CD4-positive, alpha-beta T cell (primary cell): ENCODE measurements around the gene DRAM1. TPM values are rescaled to one million over a fixed set of nuclear protein-coding genes. Genes with fewer than 3 reads are reported as not detected.
A peak's percentile ranks its signal among the peaks of the same experiment; 100 is the strongest.

Experiments used
- ATAC-seq: fragments of 200-7000 bp; cut with Tn5 transposase; one replicate; pipeline ENCODE4 v1.10.0; 2022; ENCODE audit warnings: mild to moderate bottlenecking; ENCODE audit not compliant: poor library complexity
- CTCF ChIA-PET: fragments of 350-600 bp; sonication (Branson Sonifier 250); formaldehyde crosslinking; loops from one replicate; lab custom pipeline; 2021; ENCODE audit warnings: antibody characterized with exemption, inconsistent platforms; lab: Charles Lee
- POLR2A ChIA-PET: fragments of 350-600 bp; sonication (Branson Sonifier 250); formaldehyde crosslinking; loops from one replicate; lab custom pipeline; 2021; ENCODE audit warnings: antibody characterized with exemption, inconsistent platforms; lab: Charles Lee
- DNase-seq, 14 experiments: peaks; one replicate each; pipeline ENCODE4 v3.0.0-alpha.2; 2013 to 2020; ENCODE audit warnings: mixed read lengths in 2 of 14
- H3K27ac ChIP-seq, 2 donors: one replicate each; pipeline versions ENCODE4 v1.5.1 to v1.7.0; 2013; ENCODE audit warnings: low read length in 2 of 2, low read depth in 1 of 2, mild to moderate bottlenecking in 1 of 2
- H3K27me3 ChIP-seq, 2 experiments: 1 replicate in 1 of 2; 2 replicates in 1 of 2; pipeline versions ENCODE4 v1.6.1 to v1.7.0; 2013; ENCODE audit warnings: low read length in 2 of 2, control low read depth in 1 of 2, mild to moderate bottlenecking in 1 of 2, moderate library complexity in 1 of 2; ENCODE audit not compliant: insufficient read depth in 2 of 2, control insufficient read depth in 1 of 2
- H3K36me3 ChIP-seq: one replicate; pipeline ENCODE4 v1.6.1; 2013; ENCODE audit warnings: low read length, control low read depth; ENCODE audit not compliant: insufficient read depth
- H3K4me1 ChIP-seq: one replicate; pipeline ENCODE4 v1.6.1; 2013; ENCODE audit warnings: low read length, control low read depth; ENCODE audit not compliant: insufficient read depth
- H3K4me3 ChIP-seq: one replicate; pipeline ENCODE4 v1.5.1; 2013; ENCODE audit warnings: mild to moderate bottlenecking, low read length, moderate library complexity
- H3K9me3 ChIP-seq, 2 experiments: 1 replicate in 1 of 2; 2 replicates in 1 of 2; pipeline versions ENCODE4 v1.6.1 to v1.7.0; 2013; ENCODE audit warnings: low read length in 2 of 2, mild to moderate bottlenecking in 2 of 2, control low read depth in 1 of 2, moderate library complexity in 1 of 2; ENCODE audit not compliant: control insufficient read depth in 1 of 2, insufficient read depth in 1 of 2
- H3K27ac Mint-ChIP-seq: one replicate; pipeline ENCODE4 v1.8.0; 2020; ENCODE audit warnings: mixed read lengths
- H3K27me3 Mint-ChIP-seq: one replicate; pipeline ENCODE4 v1.8.0; 2021; ENCODE audit warnings: mixed read lengths
- H3K36me3 Mint-ChIP-seq: one replicate; pipeline ENCODE4 v1.8.0; 2021; ENCODE audit warnings: low read depth, mixed read lengths
- H3K4me1 Mint-ChIP-seq: one replicate; pipeline ENCODE4 v1.8.0; 2021; ENCODE audit warnings: low read depth, mixed read lengths
- H3K4me3 Mint-ChIP-seq: one replicate; pipeline ENCODE4 v1.8.0; 2020; ENCODE audit warnings: mild to moderate bottlenecking, mixed read lengths
- H3K9me3 Mint-ChIP-seq: one replicate; pipeline ENCODE4 v1.8.0; 2020; ENCODE audit warnings: mixed read lengths
- CTCF ChIP-seq: fragments of 200-600 bp; IDR thresholded peaks from one replicate; pipeline ENCODE4 v1.8.0; 2022; ENCODE audit warnings: antibody characterized with exemption, mild to moderate bottlenecking
- intact Hi-C, 2 experiments: fragments of 100-400 bp; cut with DNase I in 1 of 2; cut with micrococcal nuclease in 1 of 2; formaldehyde crosslinking; loops; one replicate each; pipeline versions ENCODE4 v1.15.1 to v1.9.0; 2023 to 2025; cut with DNase I, micrococcal nuclease
- polyA plus RNA-seq, 2 donors: library from polyadenylated mRNA; unstranded; fragments of 120-200 nt; gene quantifications; one replicate each; pipeline ENCODE4 v1.2.1, GENCODE V29; 2013
- total RNA-seq, 174 experiments: library from RNA in 2 of 174; stranded (reverse) in 2 of 174; gene quantifications; one replicate each; pipeline ENCODE4 v1.2.3 and lab custom pipeline; 2021 to 2026

Gene DRAM1
- total RNA-seq (1 to 10 TPM; 1.3 to 1.6 TPM), total RNA-seq (lab: John Stamatoyannopoulos, UW) (1.0 to 10.2 (median 3.6) reads per million in 172 experiments)
- polyA plus RNA-seq (2013, experiment 1 of 2) = 3.2 TPM
- polyA plus RNA-seq (2013, experiment 2 of 2) = 3.4 TPM

GRCh38 chr12:101876861-101877805 is at the start of gene DRAM1:
Gene DRAM1 (plus strand): TSS chr12:101877580. CDS start chr12:101877790, 210 bp downstream.
- no peak for TF ChIP-seq CTCF
- Mint-ChIP-seq H3K27me3 (no peaks in the 10 kb centered on the region), H3K4me3 (peak within 1 kb of the TSS; percentile 89), H3K9me3 (no peaks in the 10 kb centered on the region), H3K4me1 (peaks cover 7% of the 10 kb centered on the region), H3K27ac (peak within 1 kb of the TSS; percentile 72), H3K36me3 (no peaks in the 10 kb centered on the region)
- intact Hi-C loops = loop anchor here in 1 of 2 experiments (5.0 to 10.0 kb wide), 2 partner anchors 188 to 245 kb away; partner anchors contain the start of genes NUP37, PARPBP and WASHC3
- peak; percentile 79 for ATAC-seq
- H3K4me1 ChIP-seq = peaks cover 18% of the 10 kb centered on the region
- H3K36me3 ChIP-seq = no peaks in the 10 kb centered on the region
- no peaks in the 10 kb centered on the region for H3K9me3 ChIP-seq
- H3K4me3 ChIP-seq = peak within 1 kb of the TSS; percentile 79
- CTCF ChIA-PET = interaction anchor here (1.2 to 1.3 kb wide), 4 partner anchors 37 to 118 kb away, joined by 3 to 5 read pairs (median 4); no protein-coding TSS in a partner anchor
- peak within 1 kb of the TSS; percentile 29 to 73 for H3K27ac ChIP-seq
- H3K27me3 ChIP-seq = no peaks in the 10 kb centered on the region
- POLR2A ChIA-PET = interaction anchor here (0.9 to 1.7 kb wide), 2 partner anchors 12 to 47 kb away, joined by 3 to 7 read pairs; no protein-coding TSS in a partner anchor
- DNase-seq = peak; percentile 41 to 89 (median 60)

- Histone ChIP-seq H3K9me3 (no peaks in the 10 kb centered on the region), H3K4me1 (peaks cover 44% of the 10 kb centered on the region), H3K27ac (no peak overlapping the region), H3K4me3 (no peak overlapping the region), H3K27me3 (no peaks in the 10 kb centered on the region), H3K36me3 (no peaks in the 10 kb centered on the region)
- Mint-ChIP-seq H3K4me3 (peak overlapping the region; percentile 71), H3K27ac (peak overlapping the region; percentile 97), H3K36me3 (peaks cover 6% of the 10 kb centered on the region), H3K9me3 (no peaks in the 10 kb centered on the region), H3K27me3 (no peaks in the 10 kb centered on the region), H3K4me1 (peaks cover 65% of the 10 kb centered on the region)
- TF ChIP-seq CTCF = no peak
- CTCF ChIA-PET = interaction anchor here (0.8 to 4.7 kb wide), 5 partner anchors 12 to 55 kb away, joined by 3 to 44 read pairs (median 34); no protein-coding TSS in a partner anchor
- intact Hi-C loops = loop anchor here in 1 of 2 experiments (10.0 kb wide), 1 partner anchor 1564 kb away; the partner anchor contains the start of genes DEPDC4 and SCYL2
- ATAC-seq = no peak
- DNase-seq = peak in 3 of 14 experiments; percentile 9 to 17 (median 16)
- POLR2A ChIA-PET = interaction anchor here (0.7 to 1.8 kb wide), 3 partner anchors 12 to 420 kb away, joined by 4 to 5 read pairs (median 5); no protein-coding TSS in a partner anchor
These were observed 48.8 kb upstream of the DRAM1 start for GRCh38 chr12:101828463-101829196.
